H1 (cell line): ENCODE data around the gene DCTN1. TPM values are rescaled to one million over a fixed set of nuclear protein-coding genes. Genes with fewer than 3 reads are reported as not detected.

Source experiments
- CEBPB ChIP-seq: IDR thresholded peaks from 2 replicates; pipeline ENCODE4 v1.6.1; 2012; ENCODE audit warnings: low read depth, low read length
- EGR1 ChIP-seq: IDR thresholded peaks from 2 replicates; pipeline ENCODE4 v1.6.1; 2011; ENCODE audit warnings: low read depth, low read length, borderline replicate concordance
- KDM4A ChIP-seq: IDR thresholded peaks from one replicate; pipeline ENCODE4 v1.7.1; 2012; ENCODE audit warnings: low read depth, mild to moderate bottlenecking, moderate library complexity, low read length, inconsistent platforms; ENCODE audit not compliant: severe bottlenecking
- POLR2A ChIP-seq, 2 experiments: IDR thresholded peaks; 1 replicate in 1 of 2; 2 replicates in 1 of 2; pipeline ENCODE4 v1.6.1; 2011; ENCODE audit warnings: low read depth in 2 of 2, low read length in 2 of 2, mild to moderate bottlenecking in 2 of 2; ENCODE audit errors: control extremely low read depth in 1 of 2
- RAD21 ChIP-seq, 2 experiments: IDR thresholded peaks in 1 of 2; conservative IDR thresholded peaks in 1 of 2; 2 replicates each; pipeline ENCODE4 v1.6.1; 2011; ENCODE audit warnings: low read depth in 2 of 2, low read length in 2 of 2, improper control_type of control experiment in 1 of 2, inconsistent platforms in 1 of 2, mild to moderate bottlenecking in 1 of 2, moderate library complexity in 1 of 2
- RNF2 ChIP-seq: fragments of 200-900, 300-1000 bp; sonication (generic); IDR thresholded peaks from 2 replicates; pipeline ENCODE4 v1.7.1; 2016; ENCODE audit warnings: borderline replicate concordance, low read depth, mild to moderate bottlenecking, antibody characterized with exemption, low read length; ENCODE audit not compliant: poor library complexity, severe bottlenecking; ENCODE audit errors: missing control alignments
- SIRT6 ChIP-seq: IDR thresholded peaks from one replicate; pipeline ENCODE4 v1.7.1; 2012; ENCODE audit warnings: low read length, inconsistent platforms
- SIX5 ChIP-seq: IDR thresholded peaks from 2 replicates; pipeline ENCODE4 v1.6.1; 2011; ENCODE audit warnings: mild to moderate bottlenecking, low read depth, low read length
- polyA plus RNA-seq, 7 experiments: library from polyadenylated mRNA; depleted of rRNA in 3 of 7; stranded (reverse) in 5 of 7; unstranded in 2 of 7; fragments of >200 nt in 5 of 7; fragments of 200-250 nt in 2 of 7; gene quantifications; 1 replicate in 5 of 7; 2 replicates in 1 of 7; 4 replicates in 1 of 7; pipeline versions ENCODE4 v1.2.1 to v1.2.3, GENCODE V29; 2011 to 2013; ENCODE audit warnings: missing spikeins in 2 of 7, mixed read lengths in 2 of 7
- total RNA-seq: library from RNA; stranded (reverse); fragmentation: NEBNext Ultra II Directional; extraction: Animal tissue kit (Norgen Biotek cat#: 25700); gene quantifications from 2 replicates; pipeline ENCODE4 v1.2.1, GENCODE V29; 2021

DCTN1 gene
- total and polyA plus RNA-seq, 2 of the 8 experiments (the other 6 are each of a cell fraction or from before 2014, with no cell fraction given): 105 to 162 TPM

DNA sequence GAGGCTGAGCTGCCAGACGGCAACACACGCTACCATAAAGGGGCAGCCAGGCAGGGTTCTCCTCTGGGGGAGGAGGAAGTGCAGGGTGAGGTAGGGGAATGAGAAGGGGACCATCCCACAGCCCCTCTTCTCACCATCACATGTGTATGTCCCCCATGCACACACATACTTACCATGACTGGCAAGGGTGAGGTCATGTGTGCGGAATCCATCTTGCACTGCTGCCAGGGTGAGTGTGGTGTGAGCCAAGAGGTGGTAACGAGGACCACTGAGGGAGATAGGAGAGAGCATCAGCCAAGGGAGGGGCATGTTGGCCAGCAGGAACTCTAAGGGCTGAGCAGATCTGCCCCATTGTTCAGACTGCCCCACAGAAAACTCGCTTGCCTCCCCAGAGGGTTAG lies 48.6 kb upstream of the DCTN1 start (continued):
- TF ChIP-seq KDM4A (no peak), RNF2 (no peak), SIX5 (no peak), EGR1 (no peak), POLR2A (IDR thresholded peaks at IDR 0.05; ENCODE audit: control extremely low read depth in 1 of 2, low read depth in 2 of 2, low read length in 2 of 2) (no peak), SIRT6 (no peak), CEBPB (no peak), RAD21 (IDR thresholded peaks at IDR 0.05 in 1 of 2, conservative IDR thresholded peaks at IDR 0.05 in 1 of 2; ENCODE audit: low read depth in 2 of 2, low read length in 2 of 2) (no peak)
- TF ChIP-seq, all 59 proteins: peak for 0
